MM.1S (cell line): Measurements from ENCODE around the gene NEK5.

Source experiments
- CTCF ChIP-seq: fragments of 300-600 bp; sonication (generic); IDR thresholded peaks from 2 replicates; pipeline ENCODE4 v1.5.1; 2016; ENCODE audit warnings: antibody characterized with exemption, low read length, mixed read lengths
- EZH2 ChIP-seq: fragments of 300-600 bp; sonication (generic); optimal IDR thresholded peaks from 2 replicates; pipeline ENCODE3; 2017; ENCODE audit warnings: low read depth, mild to moderate bottlenecking, antibody characterized with exemption, low read length, mixed read lengths
- EZH2phosphoT487 ChIP-seq: fragments of 300-600 bp; sonication (generic); IDR thresholded peaks from 2 replicates; pipeline ENCODE4 v1.6.1; 2018; ENCODE audit warnings: antibody characterized with exemption, low read length

GRCh38 chr13:52091473-52091872 is 37.4 kb downstream of the NEK5 start:
- TF ChIP-seq CTCF (no peak), EZH2phosphoT487 (no peak), EZH2 (no peak)
